Adipose tissue (tissue), 3 donors: ENCODE data around the gene ULBP2. TPM values are rescaled to one million over a fixed set of nuclear protein-coding genes. Genes with fewer than 3 reads are reported as not detected.
"Not testable (repeated sequence)": the region's sequence is repeated elsewhere in the genome, so short reads cannot be mapped to it uniquely, and the experiment has no call there.

Experiments used
- H3K27ac ChIP-seq: one replicate; pipeline ENCODE4 v1.5.1; 2013; ENCODE audit warnings: low read depth, low read length
- WGBS, 3 donors: extraction: QIAGEN DNeasy Blood & Tissue Kit; methylation state at CpG; one replicate each; pipeline ENCODE4 v1.1.7; 2013; 5-methylcytosine and 5-hydroxymethylcytosine counted together
- polyA plus RNA-seq, 3 donors: library from polyadenylated mRNA; stranded (reverse); fragments of 200-250 nt; gene quantifications; one replicate each; pipeline ENCODE4 v1.2.3, GENCODE V29; 2013
- donor health status: healthy with polysubstance abuse.
- donor health status: Bipolar disorder and iron deficiency.
- donor health status: healthy.

ULBP2 gene
- polyA plus RNA-seq, 3 donors, result 0.36 to 1.6 TPM; not detected in 1

DNA sequence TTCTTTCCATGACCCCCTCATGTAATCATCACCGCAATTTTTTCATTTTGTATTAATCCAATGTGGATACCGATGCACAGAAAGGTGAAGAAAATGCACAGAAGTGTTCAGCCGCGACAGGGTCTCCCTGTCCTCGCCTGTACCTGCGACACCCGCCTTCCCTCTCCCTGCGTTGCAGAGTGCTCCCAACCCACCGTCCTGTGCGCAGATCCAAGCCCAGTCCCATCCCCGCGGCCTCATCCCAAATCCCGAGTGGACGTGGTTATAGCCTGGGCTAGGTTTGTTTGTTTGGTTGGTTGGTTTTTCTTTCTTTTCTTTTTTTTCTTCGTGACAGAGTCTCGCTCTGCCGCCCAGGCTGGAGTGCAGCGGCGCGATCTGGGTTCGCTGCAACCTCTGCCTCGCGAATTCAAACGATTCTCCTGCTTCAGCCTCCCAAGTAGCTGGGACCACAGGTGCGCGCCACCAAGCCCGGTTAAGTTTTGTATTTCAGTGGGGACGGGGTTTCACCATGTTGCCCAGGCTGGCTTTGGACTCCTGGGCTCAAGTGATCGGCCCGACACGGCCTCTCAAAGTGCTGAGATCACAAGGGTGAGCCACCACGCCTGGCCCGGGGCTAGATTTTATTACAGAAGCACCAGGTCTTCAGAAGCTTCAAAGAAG lies 18.4 kb upstream of the ULBP2 start:
- no peak overlapping the region for H3K27ac ChIP-seq
- 22 to 24% (median 22%) methylated on average over 33 of the region's 33 CpGs for WGBS, 3 donors

DNA sequence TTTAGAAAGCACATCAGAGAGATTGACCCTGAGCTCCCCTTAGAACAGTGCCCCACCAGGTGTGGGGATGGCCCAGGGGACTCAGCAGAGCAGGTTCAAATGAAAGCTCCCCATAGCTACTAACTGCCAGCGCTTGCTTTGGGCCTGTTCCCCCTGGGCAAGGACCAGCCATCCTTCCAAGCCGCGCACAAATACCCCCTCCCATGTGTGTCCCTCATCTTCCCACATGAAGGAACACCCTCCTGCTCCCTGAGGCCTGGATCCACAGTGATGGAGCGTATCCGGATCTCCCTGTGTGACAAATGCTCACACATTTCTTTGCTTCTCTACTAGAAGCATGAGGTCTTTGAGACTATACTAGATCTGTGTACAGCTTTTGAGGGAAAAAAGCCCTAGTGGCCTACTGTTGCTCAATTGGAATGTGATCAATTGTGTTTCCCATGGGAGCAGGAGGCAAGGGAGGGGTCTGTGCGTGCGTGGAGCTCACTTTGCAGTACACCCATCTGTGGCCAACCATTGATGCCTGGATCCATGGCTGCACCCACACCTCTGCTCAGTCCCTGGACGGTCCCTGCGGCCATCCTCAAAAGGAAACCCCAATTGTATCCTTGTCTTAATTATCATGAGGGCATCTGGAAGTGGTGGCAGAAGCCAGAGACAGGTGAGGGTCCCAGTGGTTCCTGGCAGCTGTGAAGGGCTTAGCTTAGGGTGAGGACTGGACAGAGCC lies 17.4 kb upstream of the ULBP2 start:
- 72 to 80% (median 77%) methylated on average over 9 of the region's 9 CpGs for WGBS, 3 donors
- H3K27ac ChIP-seq, result no peak overlapping the region

DNA sequence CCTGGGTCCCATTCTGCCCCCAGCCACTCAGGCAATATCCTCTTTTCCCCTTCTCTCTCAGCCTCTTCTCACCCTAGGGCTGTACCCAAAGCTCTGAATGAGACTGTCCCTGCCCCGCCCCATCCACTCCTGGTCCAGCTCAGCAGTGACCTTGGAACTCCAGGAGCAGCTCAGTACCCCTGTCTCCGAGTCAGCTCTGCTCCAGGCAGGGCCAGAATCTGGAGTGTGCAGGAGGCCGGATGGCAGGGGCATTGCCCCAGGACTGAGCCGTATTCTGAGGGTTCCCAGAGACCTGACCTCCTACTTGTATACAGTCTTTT lies 16.9 kb upstream of the ULBP2 start:
- 82 to 85% (median 84%) methylated on average over 4 of the region's 4 CpGs for WGBS, 3 donors
- H3K27ac ChIP-seq, result no peak overlapping the region

DNA sequence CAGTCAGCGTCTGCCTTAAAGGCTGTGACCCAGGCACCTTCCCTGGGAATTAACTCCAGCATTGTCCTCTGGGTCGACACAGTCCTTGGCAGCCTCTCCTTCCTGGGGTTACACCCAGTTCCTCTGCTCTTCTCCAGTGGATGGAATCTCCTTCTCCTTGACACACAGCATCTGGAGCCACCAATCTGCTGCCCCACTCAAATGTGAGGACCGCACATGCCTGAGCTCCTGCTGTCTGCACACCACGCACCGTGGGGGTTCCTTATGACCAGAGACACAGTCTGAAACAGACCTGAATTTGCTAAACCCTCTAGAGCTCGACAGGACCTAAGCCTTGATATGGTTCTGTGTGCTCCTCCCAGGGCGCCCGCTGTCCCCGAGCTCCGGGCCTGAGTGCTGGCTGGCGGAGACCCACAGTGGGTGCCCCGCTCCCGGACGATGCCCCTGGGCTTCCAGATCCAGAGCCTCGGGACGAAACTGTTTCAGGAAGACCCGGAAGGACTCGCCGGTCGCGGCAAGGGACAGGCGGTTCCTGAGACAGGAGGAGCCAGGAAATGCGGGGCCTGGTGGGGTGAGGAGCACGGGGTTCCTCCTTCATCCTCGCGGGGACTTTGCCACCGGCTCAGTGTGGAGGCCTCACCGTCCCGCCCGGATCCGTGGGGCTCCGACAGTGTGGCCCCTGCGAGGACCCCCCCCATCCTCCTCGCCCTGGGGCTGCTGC lies 16.4 kb upstream of the ULBP2 start:
- no peak overlapping the region for H3K27ac ChIP-seq

DNA sequence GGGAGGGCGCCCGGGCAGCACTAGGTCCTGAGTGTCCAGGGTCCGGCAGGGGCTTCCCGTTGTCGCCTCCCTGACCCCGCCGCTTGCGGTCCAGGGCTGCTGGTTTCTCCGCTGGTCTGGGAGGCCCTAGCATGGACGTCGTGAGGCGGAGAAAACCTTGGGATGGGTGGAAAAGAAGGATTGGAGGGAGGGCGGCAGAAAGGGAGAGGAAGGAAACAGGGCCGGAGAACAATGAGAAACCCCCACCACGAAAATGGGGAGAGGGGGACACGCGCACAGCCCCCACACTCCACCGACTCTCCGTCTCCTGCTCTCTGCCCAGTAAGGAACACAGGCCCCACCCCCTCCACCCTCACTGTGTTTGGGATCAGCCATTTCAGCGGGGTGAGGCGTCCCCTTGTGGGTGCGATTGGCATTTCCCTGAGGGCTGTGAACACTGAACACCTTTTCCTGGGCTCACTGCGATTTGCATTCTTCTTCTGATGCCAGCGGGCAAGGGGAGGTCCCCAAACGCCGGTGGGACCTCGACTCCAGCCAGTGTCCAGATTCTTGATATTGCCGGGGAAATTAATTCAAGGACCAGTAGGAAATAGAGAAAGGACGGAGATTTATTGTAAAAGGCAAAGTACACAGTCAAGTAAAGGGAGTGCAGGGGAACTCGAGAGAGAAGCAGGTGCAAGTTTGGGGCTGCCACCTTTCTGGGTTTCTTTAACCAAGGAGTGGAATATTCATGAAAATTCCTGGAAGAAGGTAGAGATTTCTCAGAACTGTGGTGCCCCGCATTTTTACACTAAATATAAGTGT lies 15.6 kb upstream of the ULBP2 start:
- WGBS, 3 donors, result 2 to 3% (median 3%) methylated on average over 29 to 31 of the region's 31 CpGs
- H3K27ac ChIP-seq, result no peak overlapping the region

More for the DNA sequence above, 16.4 kb upstream of the ULBP2 start:
- 9 to 15% (median 10%) methylated on average over 33 to 34 of the region's 34 CpGs for WGBS, 3 donors

DNA sequence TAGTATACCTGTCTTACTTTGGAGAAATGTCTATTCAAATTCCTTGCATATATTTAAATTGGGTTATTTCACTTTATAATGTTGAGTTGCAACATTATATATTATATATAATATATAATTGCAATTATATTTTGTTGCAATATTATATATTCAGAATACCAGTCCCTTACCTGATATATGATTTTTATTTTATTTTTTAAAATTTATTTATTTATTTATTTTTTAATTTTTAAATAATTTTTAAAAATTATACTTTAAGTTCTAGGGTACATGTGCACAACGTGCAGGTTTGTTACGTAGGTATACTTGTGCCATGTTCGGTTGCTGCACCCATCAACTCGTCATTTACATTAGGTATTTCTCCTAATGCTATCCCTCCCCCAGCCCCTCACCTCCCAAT lies 14.8 kb upstream of the ULBP2 start:
- H3K27ac ChIP-seq, result not testable (repeated sequence)
- WGBS, 3 donors, result 75 to 87% (median 82%) methylated on average over 4 of the region's 4 CpGs

DNA sequence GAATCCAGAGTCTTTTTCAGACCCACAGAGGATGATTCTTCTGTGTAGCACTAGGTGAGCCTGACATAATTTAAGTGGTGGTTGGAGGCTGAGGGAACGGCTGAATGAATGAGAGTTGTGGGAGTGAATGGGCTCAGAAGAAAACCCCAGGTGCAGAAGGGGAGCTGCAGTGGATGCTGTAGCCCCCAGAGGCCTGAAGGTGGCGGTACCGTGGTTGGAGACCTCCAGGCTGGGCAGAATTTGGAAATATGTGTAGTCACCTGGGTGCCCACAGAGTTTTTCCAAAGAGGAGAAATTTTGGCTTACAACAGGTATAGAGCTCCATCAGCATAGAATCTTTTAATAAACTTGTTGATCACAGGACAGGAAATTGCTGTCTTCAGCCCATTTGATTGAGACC lies 12.4 kb upstream of the ULBP2 start:
- no peak overlapping the region for H3K27ac ChIP-seq
- WGBS, 3 donors, result 9 to 12% (median 10%) methylated on average over 3 of the region's 3 CpGs

DNA sequence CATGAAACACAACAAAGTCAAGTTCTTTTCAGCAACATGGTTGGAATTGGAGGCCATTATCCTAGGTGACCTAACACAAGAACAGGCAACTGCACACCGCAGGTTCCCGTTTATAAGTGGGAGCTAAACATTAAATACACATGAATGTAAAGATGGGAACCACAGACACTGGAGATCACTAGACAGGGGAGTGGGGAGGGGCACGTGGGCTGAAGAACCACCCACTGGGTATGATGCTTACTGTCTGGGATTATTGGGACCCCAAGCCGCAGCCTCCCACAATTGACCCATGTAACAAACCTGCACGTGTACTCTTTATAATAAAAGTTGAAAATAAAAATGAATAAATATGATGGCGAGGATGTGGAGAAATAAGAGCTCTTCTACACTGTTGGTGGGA lies 10.3 kb upstream of the ULBP2 start:
- WGBS, 3 donors, result 70 to 78% (median 72%) methylated on average over 6 of the region's 6 CpGs

DNA sequence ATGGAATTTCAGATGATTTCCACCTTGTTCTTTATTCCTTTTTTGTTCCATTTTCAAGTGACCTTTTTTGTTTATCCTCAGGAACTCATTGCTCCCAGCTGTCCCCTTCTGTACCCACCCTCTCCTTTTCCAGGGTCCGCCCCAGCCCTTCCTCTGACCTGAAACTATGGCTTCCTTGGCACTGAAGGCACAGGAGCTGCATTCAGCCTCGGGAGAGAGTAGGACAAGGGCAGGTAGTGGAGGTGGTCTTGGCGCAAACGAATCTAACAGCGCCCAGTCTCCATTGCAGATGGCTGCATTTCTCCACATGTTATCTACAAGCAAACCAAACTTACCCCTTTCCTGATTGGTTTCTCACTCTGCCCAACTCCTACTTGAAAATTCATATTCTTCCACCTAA lies 8.8 kb upstream of the ULBP2 start:
- H3K27ac ChIP-seq, result no peak overlapping the region
- 42 to 54% (median 48%) methylated on average over 5 of the region's 5 CpGs for WGBS, 3 donors

More for the DNA sequence above, 10.3 kb upstream of the ULBP2 start:
- H3K27ac ChIP-seq, result no peak overlapping the region

DNA sequence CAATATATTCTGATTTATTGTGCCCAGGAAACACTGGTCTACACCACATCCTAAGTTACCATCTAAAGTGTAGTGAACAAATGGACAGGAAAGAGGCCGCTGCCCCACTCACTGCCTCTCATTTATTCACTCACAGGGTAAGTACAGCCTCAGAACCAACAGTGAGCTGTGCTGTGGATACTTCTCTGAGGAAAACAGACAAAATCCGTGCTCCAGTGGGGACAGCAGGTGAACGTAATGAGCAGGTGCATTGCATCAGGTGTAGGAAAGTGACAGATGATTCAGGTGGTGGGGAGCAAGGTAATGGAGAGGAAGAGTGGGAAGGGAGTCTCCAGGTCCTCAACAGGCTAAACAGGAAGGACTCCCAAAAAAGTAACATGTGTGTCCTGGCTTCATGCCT lies 8.4 kb upstream of the ULBP2 start:
- 31 to 35% (median 34%) methylated on average over 3 of the region's 3 CpGs for WGBS, 3 donors
- H3K27ac ChIP-seq, result no peak overlapping the region

DNA sequence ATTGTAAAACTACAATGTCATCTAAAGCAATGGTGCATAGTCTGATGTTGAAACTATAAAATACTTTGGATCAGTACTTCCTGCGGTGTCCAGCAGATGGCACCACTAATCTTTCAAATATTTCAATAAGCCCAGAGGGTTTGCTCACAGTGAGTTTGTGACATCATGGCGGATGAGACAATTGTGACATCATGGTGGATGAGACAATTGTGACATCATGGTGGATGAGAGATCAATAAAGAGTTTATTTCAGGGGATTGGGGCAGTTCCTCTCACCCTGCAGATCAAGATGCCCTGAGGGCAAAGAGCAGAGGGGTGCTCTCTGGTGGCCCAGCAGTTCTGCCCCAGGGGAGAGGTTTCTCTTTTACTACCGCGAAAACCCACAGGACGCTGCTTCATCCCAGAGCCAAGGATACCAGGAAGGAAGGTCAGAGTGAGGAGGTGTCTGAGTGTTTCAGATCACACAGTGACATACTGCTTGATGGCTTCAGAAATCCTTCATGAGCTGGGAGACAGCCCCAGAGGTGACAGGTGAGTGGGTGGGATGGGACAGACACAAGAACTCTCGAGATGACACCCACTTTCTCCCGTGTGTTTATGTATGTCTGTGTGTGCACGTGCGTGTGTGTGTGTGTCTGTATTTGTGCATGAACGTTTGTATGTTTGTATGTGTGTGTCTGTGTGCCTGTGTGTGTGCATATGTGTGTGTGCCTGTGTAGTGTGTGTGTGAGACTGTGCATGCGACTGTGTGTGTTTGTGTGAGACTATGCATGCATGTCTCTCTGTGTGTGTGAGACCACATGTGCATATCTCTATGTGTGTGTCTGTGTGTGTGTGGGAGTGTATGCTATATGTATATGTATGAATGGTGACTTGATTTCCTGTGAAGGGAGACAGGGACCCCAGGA lies 7.3 kb upstream of the ULBP2 start:
- H3K27ac ChIP-seq, result no peak overlapping the region
- 31 to 38% (median 38%) methylated on average over 11 of the region's 11 CpGs for WGBS, 3 donors

DNA sequence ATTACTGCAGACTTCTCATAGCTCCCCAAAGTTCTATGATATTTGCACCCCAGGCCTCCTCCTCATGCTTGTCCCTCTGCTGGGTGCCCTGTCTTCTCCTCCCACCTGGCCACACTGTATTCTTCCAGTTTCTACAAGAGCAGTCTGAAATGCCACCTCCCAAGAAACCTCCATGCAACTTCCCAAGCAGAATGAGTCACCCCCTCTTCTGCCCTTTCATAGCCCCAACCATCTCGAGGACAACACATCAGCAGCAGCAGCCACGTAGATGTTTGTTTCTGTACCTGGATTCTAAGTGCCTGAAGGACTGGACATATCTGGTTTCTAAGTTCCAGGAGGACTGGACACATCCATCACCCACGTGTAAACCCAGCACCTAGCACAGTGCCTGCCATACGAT lies 6.6 kb upstream of the ULBP2 start:
- 38 to 64% (median 58%) methylated on average over 4 of the region's 4 CpGs for WGBS, 3 donors

DNA sequence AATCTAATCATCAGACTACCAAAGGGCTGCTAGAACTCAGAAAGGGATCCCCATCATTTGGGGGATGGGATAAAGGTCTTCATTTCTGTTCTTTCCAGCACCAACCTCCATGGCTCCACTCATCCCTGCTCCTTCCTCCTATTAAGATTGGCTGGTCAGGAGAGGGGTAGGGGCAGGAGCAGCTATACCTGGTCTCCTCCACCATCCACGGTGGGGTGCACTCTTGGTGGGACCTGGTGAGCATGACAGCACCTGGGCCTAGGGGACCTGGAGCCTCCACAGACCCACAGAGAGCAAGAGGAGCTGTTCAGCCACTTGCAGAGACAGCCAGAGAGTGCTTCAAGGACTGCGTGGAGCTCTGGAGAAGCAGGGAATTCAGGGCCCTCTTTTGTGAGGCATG lies 6.1 kb upstream of the ULBP2 start:
- no peak overlapping the region for H3K27ac ChIP-seq
- 34 to 55% (median 50%) methylated on average over 2 of the region's 2 CpGs for WGBS, 3 donors

More for the DNA sequence above, 6.6 kb upstream of the ULBP2 start:
- H3K27ac ChIP-seq, result no peak overlapping the region

DNA sequence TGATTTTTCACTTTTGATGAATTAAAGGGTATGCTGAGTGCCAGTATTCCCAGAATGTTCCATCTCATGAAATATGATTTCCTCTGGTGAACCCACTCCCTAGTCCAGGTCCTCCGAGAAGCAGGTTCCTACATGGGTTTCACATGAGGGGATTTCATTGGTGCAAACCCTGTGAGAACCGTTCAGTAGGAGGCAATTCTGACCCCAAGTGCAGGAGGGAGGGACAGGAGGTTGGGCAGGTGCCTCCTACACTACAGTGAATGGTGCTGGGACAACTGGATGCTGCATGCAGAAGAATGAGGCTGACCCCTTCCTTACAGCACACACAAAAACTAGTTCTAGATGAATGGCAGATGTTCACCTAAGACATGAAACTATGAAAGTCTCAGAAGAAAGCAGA lies 5.1 kb upstream of the ULBP2 start:
- 29 to 46% (median 43%) methylated on average over 2 of the region's 2 CpGs for WGBS, 3 donors

DNA sequence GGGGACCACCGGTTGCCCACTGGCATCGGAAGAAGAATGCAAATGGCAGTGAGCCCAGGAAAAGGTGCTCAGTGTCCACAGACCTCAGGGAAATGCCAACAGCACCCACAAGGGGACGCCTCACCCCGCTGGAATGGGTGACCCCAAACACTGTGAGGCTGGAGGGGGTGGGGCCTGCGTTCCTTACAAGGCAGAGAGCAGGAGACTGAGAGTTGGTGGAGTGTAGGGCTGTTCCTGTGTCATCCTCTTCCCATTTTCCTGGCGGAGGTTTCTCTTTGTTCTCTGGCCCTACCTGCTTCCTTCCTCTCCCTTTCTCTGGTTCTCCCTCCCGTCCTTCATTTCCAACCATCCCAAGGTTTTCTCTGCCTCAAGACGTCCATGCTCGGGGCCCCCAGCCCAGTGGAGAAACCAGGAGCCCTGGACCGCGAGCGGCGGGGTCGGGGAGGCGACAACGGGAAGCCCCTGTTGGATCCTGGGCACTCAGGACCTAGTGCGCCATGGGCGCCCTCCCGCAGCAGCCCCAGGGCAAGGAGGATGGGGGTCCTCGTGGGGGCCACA lies 3.7 kb upstream of the ULBP2 start:
- 1 to 2% (median 2%) methylated on average over 14 to 15 of the region's 20 CpGs for WGBS, 3 donors
- H3K27ac ChIP-seq, result not testable (repeated sequence)

More for the DNA sequence above, 5.1 kb upstream of the ULBP2 start:
- no peak overlapping the region for H3K27ac ChIP-seq

DNA sequence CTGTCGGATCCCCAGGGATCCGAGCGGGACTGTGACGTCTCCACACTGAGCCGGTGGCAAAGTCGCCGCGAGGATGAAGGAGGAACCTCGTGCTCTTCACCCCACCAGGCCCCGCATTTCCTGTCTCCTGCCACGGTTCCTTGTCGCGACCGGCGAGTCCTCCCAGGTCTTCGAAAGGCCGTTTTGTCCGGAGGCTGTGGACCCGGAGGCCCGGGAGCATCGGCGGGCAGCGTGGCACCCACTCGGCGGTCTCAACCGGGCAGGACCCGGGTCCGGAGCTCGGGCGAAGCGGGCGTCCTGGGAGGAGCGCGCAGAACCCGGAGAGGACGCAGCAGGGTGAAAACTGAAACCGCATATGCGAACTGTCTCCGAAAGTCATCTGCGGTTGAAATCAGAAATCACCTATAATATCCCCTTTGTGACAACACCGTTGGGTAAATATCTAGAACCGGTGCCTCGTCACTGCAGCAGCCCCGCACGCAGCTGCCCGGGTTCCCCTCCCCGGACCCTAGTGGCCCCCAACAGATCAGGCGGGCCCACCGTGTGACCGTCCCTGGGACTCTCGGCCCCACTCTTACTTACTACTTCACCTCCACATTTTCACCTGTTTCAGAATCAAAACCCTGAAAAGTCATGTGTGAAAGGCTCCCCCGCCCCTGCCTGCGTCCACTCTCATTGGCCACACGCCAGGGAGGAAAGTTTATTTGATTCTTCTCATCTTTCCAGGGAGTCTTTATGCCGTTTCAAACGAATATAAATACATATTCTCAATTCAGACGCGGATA lies 3.1 kb upstream of the ULBP2 start:
- WGBS, 3 donors, result 1 to 2% (median 2%) methylated on average over 58 of the region's 58 CpGs
- no peak overlapping the region for H3K27ac ChIP-seq

DNA sequence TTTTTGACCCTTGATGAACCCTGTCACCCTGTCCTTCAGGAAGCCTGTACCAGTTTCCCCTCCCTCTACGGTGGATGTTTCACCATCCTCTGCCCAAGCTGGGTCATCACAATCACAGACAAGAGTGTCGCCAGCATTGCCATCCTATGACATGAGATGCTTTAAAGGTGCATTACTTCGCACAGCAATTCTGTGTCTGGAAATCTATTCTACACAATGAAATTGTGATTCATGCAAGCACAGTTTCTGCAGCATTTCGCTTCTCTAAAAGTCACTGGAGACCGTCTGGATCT lies 2.5 kb upstream of the ULBP2 start:
- 26 to 37% (median 27%) methylated on average over 5 of the region's 5 CpGs for WGBS, 3 donors

More for the DNA sequence above, 2.5 kb upstream of the ULBP2 start:
- no peak overlapping the region for H3K27ac ChIP-seq
